A549 (cell line): ENCODE results near the gene CACNG8.
A peak's percentile ranks its signal among the peaks of the same experiment; 100 is the strongest.

ENCODE experiments used
- CEBPB ChIP-seq, 2 experiments: fragments of >200 bp in 1 of 2; sonication (Bioruptor Twin) in 1 of 2; formaldehyde crosslinking in 1 of 2; IDR thresholded peaks; 2 replicates each; pipeline ENCODE4 v1.6.1; 2012 to 2016
- EP300 ChIP-seq, 2 experiments: fragments of >200 bp; sonication (Bioruptor Twin); formaldehyde crosslinking; IDR thresholded peaks; 2 replicates in 1 of 2; 3 replicates in 1 of 2; pipeline ENCODE4 v1.6.1; 2016 to 2017
- HDAC2 ChIP-seq: fragments of 200-600 bp; sonication (generic); IDR thresholded peaks from 2 replicates; pipeline ENCODE4 v1.6.1; 2016
- HOXB5 ChIP-seq: fragments of 250-450 bp; sonication (Bioruptor Pico); IDR thresholded peaks from 2 replicates; pipeline ENCODE4 v1.5.0; 2020; ENCODE audit warnings: mild to moderate bottlenecking, moderate library complexity
- JUNB ChIP-seq: fragments of >200 bp; sonication (Bioruptor Twin); formaldehyde crosslinking; IDR thresholded peaks from 2 replicates; pipeline ENCODE4 v1.6.1; 2016
- MAFK ChIP-seq: fragments of 450-650 bp; IDR thresholded peaks from 2 replicates; pipeline ENCODE4 v1.6.1; 2014; ENCODE audit not compliant: partially characterized antibody
- MAZ ChIP-seq: fragments of 150-350 bp; IDR thresholded peaks from 2 replicates; pipeline ENCODE4 v1.6.1; 2014; ENCODE audit warnings: antibody characterized with exemption, low read depth, low read length, borderline replicate concordance
- POLR2A ChIP-seq: IDR thresholded peaks from 2 replicates; pipeline ENCODE4 v1.6.1; 2012; ENCODE audit warnings: mild to moderate bottlenecking, low read length
- RAD21 ChIP-seq, 2 experiments: fragments of >200 bp in 1 of 2; sonication (Bioruptor Twin) in 1 of 2; formaldehyde crosslinking in 1 of 2; IDR thresholded peaks in 1 of 2; conservative IDR thresholded peaks in 1 of 2; 2 replicates in 1 of 2; 3 replicates in 1 of 2; pipeline ENCODE4 v1.6.1; 2012 to 2018; ENCODE audit warnings: inconsistent platforms in 1 of 2
- RFX5 ChIP-seq: fragments of 450-650 bp; IDR thresholded peaks from 2 replicates; pipeline ENCODE4 v1.7.1; 2014; ENCODE audit warnings: antibody characterized with exemption, mild to moderate bottlenecking, moderate library complexity
- RNF2 ChIP-seq: fragments of 200-600 bp; sonication (generic); IDR thresholded peaks from 2 replicates; pipeline ENCODE4 v1.6.1; 2016; ENCODE audit warnings: low read depth, mild to moderate bottlenecking, antibody characterized with exemption, moderate library complexity, borderline replicate concordance
- SMC3 ChIP-seq: fragments of >200 bp; sonication (Bioruptor Twin); formaldehyde crosslinking; IDR thresholded peaks from 3 replicates; pipeline ENCODE4 v1.6.1; 2018; ENCODE audit warnings: inconsistent platforms
- TF ChIP-seq, protein P1 (sequence below): fragments of >200 bp; sonication (Bioruptor Twin); formaldehyde crosslinking; IDR thresholded peaks from 3 replicates; pipeline ENCODE4 v1.5.1; 2016

GRCh38 chr19:54030895-54031586, 68.3 kb downstream of the CACNG8 start:
- no peak for TF ChIP-seq HDAC2
- TF ChIP-seq RNF2: no peak
- TF ChIP-seq, protein P1, sequence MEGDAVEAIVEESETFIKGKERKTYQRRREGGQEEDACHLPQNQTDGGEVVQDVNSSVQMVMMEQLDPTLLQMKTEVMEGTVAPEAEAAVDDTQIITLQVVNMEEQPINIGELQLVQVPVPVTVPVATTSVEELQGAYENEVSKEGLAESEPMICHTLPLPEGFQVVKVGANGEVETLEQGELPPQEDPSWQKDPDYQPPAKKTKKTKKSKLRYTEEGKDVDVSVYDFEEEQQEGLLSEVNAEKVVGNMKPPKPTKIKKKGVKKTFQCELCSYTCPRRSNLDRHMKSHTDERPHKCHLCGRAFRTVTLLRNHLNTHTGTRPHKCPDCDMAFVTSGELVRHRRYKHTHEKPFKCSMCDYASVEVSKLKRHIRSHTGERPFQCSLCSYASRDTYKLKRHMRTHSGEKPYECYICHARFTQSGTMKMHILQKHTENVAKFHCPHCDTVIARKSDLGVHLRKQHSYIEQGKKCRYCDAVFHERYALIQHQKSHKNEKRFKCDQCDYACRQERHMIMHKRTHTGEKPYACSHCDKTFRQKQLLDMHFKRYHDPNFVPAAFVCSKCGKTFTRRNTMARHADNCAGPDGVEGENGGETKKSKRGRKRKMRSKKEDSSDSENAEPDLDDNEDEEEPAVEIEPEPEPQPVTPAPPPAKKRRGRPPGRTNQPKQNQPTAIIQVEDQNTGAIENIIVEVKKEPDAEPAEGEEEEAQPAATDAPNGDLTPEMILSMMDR: peak; percentile 55; the same call in 2 of the 3 replicates
- TF ChIP-seq RAD21 (conservative IDR thresholded peaks at IDR 0.05 in 1 of 2, IDR thresholded peaks at IDR 0.05 in 1 of 2): peak; percentile 58 to 59
- no peak for TF ChIP-seq MAFK
- no peak for TF ChIP-seq EP300 (IDR thresholded peaks at IDR 0.05)
- TF ChIP-seq MAZ: no peak
- TF ChIP-seq CEBPB (IDR thresholded peaks at IDR 0.05): no peak
- no peak for TF ChIP-seq HOXB5 (CRISPR knock-in tag)
- TF ChIP-seq JUNB: no peak
- TF ChIP-seq SMC3: peak; percentile 69
- TF ChIP-seq POLR2A: no peak
- TF ChIP-seq RFX5: no peak
